ENCODE data around the gene DAPK1.
"Not testable (repeated sequence)": the region's sequence is repeated elsewhere in the genome, so short reads cannot be mapped to it uniquely, and the experiment has no call there.

DAPK1 gene

DNA sequence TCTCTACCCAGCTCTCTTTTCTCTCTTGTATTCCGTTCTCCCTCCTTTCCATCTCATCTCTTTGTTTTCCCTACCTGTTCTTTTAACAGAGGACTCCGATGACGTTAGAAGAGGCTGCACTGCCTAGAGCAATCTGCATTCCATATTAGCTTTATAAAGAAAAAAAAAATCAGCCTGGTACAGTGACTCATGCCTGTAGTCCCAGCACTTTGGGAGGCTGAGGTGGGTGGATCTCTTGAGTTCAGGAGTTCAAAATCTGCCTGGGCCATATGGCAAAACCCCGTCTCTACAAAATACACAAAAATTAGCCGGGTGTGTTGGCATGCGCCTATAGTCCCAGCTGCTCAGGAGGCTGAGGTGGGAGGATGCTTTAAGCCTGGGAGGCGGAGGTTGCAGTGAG lies 49.0 kb downstream of the DAPK1 start:
- H3K9me2 ChIP-seq (replicated peaks; ENCODE audit: control insufficient read depth, low read length) = no peaks in the 10 kb centered on the region
- no peak overlapping the region for H3K4me3 ChIP-seq (ENCODE audit: low read length)
- H3F3A ChIP-seq (ENCODE audit: control insufficient read depth, insufficient read depth) = no peaks in the 10 kb centered on the region
- TF ChIP-seq, protein P1, sequence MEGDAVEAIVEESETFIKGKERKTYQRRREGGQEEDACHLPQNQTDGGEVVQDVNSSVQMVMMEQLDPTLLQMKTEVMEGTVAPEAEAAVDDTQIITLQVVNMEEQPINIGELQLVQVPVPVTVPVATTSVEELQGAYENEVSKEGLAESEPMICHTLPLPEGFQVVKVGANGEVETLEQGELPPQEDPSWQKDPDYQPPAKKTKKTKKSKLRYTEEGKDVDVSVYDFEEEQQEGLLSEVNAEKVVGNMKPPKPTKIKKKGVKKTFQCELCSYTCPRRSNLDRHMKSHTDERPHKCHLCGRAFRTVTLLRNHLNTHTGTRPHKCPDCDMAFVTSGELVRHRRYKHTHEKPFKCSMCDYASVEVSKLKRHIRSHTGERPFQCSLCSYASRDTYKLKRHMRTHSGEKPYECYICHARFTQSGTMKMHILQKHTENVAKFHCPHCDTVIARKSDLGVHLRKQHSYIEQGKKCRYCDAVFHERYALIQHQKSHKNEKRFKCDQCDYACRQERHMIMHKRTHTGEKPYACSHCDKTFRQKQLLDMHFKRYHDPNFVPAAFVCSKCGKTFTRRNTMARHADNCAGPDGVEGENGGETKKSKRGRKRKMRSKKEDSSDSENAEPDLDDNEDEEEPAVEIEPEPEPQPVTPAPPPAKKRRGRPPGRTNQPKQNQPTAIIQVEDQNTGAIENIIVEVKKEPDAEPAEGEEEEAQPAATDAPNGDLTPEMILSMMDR (IDR thresholded peaks at IDR 0.05; ENCODE audit: low read depth, low read length, poor library complexity, severe bottlenecking) = no peak
- no peak for TF ChIP-seq EZH2phosphoT487 (IDR thresholded peaks at IDR 0.05; ENCODE audit: borderline replicate concordance, low read length)
- no peaks in the 10 kb centered on the region for H3K9me3 ChIP-seq (ENCODE audit: control insufficient read depth, insufficient read depth, low read length)
- H3K79me2 ChIP-seq (ENCODE audit: control insufficient read depth, low read length) = no peaks in the 10 kb centered on the region
- no peaks in the 10 kb centered on the region for H3K27me3 ChIP-seq (ENCODE audit: control insufficient read depth, low read length)
- H4K20me1 ChIP-seq (ENCODE audit: control insufficient read depth, insufficient read depth, low read depth, low read length) = no peaks in the 10 kb centered on the region
- no peak overlapping the region for H3K4me2 ChIP-seq (ENCODE audit: low read length)
- no peak overlapping the region for H3K27ac ChIP-seq (ENCODE audit: low read depth, low read length)
- H3K4me1 ChIP-seq (ENCODE audit: control insufficient read depth, low read length) = no peaks in the 10 kb centered on the region
- H3K36me3 ChIP-seq (ENCODE audit: control insufficient read depth, low read length) = no peaks in the 10 kb centered on the region

DNA sequence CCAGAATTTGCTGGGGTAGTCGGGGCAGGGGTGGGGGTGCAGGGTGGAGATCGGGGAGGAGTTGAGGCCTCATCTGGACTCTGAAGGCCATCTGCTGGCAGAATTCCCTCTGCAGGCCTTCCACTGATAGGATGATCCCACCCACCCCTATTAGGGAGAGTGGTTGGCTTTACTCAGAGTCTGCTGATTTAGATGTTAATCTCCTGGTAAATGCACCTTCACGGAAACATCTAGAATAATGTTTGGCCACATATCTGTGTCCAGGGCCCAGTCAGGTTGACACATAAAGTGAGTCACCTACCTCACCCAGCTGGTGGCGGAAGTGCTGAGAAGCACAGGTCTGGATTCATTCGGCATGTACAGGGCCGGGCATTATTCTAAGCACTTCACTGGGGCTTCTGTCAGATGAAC lies 50.0 kb downstream of the DAPK1 start:
- TF ChIP-seq, protein P1 (IDR thresholded peaks at IDR 0.05; ENCODE audit: low read depth, low read length, poor library complexity, severe bottlenecking) = no peak
- TF ChIP-seq EZH2phosphoT487 (IDR thresholded peaks at IDR 0.05; ENCODE audit: borderline replicate concordance, low read length) = no peak
- H3K4me3 ChIP-seq (ENCODE audit: low read length) = no peak overlapping the region
- H3K27ac ChIP-seq (ENCODE audit: low read depth, low read length) = no peak overlapping the region
- H3K4me1 ChIP-seq (ENCODE audit: control insufficient read depth, low read length) = no peaks in the 10 kb centered on the region
- no peaks in the 10 kb centered on the region for H4K20me1 ChIP-seq (ENCODE audit: control insufficient read depth, insufficient read depth, low read depth, low read length)
- H3K9me2 ChIP-seq (replicated peaks; ENCODE audit: control insufficient read depth, low read length) = no peaks in the 10 kb centered on the region
- no peaks in the 10 kb centered on the region for H3K36me3 ChIP-seq (ENCODE audit: control insufficient read depth, low read length)
- no peaks in the 10 kb centered on the region for H3F3A ChIP-seq (ENCODE audit: control insufficient read depth, insufficient read depth)
- no peaks in the 10 kb centered on the region for H3K27me3 ChIP-seq (ENCODE audit: control insufficient read depth, low read length)
- H3K9me3 ChIP-seq (ENCODE audit: control insufficient read depth, insufficient read depth, low read length) = no peaks in the 10 kb centered on the region
- H3K79me2 ChIP-seq (ENCODE audit: control insufficient read depth, low read length) = no peaks in the 10 kb centered on the region
- H3K4me2 ChIP-seq (ENCODE audit: low read length) = no peak overlapping the region

DNA sequence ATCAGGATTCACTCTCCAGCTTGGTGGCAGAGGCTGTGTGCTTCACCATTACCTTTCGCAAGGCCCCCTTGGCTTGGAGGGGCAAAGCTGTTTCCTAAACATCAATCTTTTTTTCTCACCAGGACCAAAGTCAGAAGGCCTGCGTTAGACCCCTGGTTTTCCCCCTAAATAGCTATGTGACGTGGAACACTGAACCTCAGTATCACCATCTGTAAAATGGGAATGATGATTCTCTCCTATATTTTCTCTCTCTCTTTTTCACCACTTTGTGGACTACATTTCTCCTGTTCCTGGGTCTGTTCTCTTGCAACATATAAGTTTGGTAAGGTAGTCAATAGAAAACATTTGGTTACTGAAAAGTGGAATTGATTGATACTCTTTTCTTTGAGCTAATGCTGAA lies 50.5 kb downstream of the DAPK1 start:
- no peaks in the 10 kb centered on the region for H3K4me1 ChIP-seq (ENCODE audit: control insufficient read depth, low read length)
- no peaks in the 10 kb centered on the region for H3K36me3 ChIP-seq (ENCODE audit: control insufficient read depth, low read length)
- no peak overlapping the region for H3K4me2 ChIP-seq (ENCODE audit: low read length)
- no peak overlapping the region for H3K27ac ChIP-seq (ENCODE audit: low read depth, low read length)
- H4K20me1 ChIP-seq (ENCODE audit: control insufficient read depth, insufficient read depth, low read depth, low read length) = no peaks in the 10 kb centered on the region
- no peaks in the 10 kb centered on the region for H3K9me3 ChIP-seq (ENCODE audit: control insufficient read depth, insufficient read depth, low read length)
- H3F3A ChIP-seq (ENCODE audit: control insufficient read depth, insufficient read depth) = no peaks in the 10 kb centered on the region
- H3K27me3 ChIP-seq (ENCODE audit: control insufficient read depth, low read length) = no peaks in the 10 kb centered on the region
- no peaks in the 10 kb centered on the region for H3K79me2 ChIP-seq (ENCODE audit: control insufficient read depth, low read length)
- H3K9me2 ChIP-seq (replicated peaks; ENCODE audit: control insufficient read depth, low read length) = no peaks in the 10 kb centered on the region
- TF ChIP-seq EZH2phosphoT487 (IDR thresholded peaks at IDR 0.05; ENCODE audit: borderline replicate concordance, low read length) = no peak
- TF ChIP-seq, protein P1 (IDR thresholded peaks at IDR 0.05; ENCODE audit: low read depth, low read length, poor library complexity, severe bottlenecking) = no peak
- no peak overlapping the region for H3K4me3 ChIP-seq (ENCODE audit: low read length)

DNA sequence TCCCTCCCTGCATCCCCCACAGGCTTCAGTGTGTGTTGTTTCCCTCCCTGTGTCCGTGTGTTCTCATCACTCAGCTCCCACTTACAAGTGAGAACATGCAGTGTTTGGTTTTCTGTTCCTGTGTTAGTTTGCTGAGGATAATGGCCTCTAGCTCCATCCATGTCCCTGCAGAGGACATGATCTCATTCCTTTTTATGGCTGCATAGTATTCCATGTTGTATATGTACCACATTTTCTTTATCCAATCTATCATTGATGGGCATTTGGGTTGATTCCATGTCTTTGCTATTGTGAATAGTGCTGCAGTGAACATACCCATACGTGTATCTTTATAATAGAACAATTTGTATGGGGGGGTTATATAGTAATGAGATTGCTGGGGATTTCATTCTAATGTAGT lies 51.4 kb downstream of the DAPK1 start:
- not testable (repeated sequence) for H3K36me3 ChIP-seq (ENCODE audit: control insufficient read depth, low read length); H3K27ac ChIP-seq (ENCODE audit: low read depth, low read length); H3K4me2 ChIP-seq (ENCODE audit: low read length); H3K79me2 ChIP-seq (ENCODE audit: control insufficient read depth, low read length); H4K20me1 ChIP-seq (ENCODE audit: control insufficient read depth, insufficient read depth, low read depth, low read length); H3K9me2 ChIP-seq (replicated peaks; ENCODE audit: control insufficient read depth, low read length); H3K9me3 ChIP-seq (ENCODE audit: control insufficient read depth, insufficient read depth, low read length); H3K4me1 ChIP-seq (ENCODE audit: control insufficient read depth, low read length); H3K4me3 ChIP-seq (ENCODE audit: low read length); H3F3A ChIP-seq (ENCODE audit: control insufficient read depth, insufficient read depth); H3K27me3 ChIP-seq (ENCODE audit: control insufficient read depth, low read length)
